Activated T-helper 2 cell treated with anti-CD3 and anti-CD28 coated beads, Interferon-gamma antibody, Interleukin-2, Interleukin-4, amounts not matched to agents 10 μg/mL and 5 μg/mL and 100 μg/mL, durations not matched to agents 14 hours and 24 hours and 36 hours (primary cell): ENCODE measurements around the gene NMRK1. TPM values are rescaled to one million over a fixed set of nuclear protein-coding genes. Genes with fewer than 3 reads are reported as not detected.
A peak's percentile ranks its signal among the peaks of the same experiment; 100 is the strongest.

Source experiments
- DNase-seq: peaks from one replicate; pipeline ENCODE4 v3.0.0; 2021; ENCODE audit warnings: low spot score
- H3K27ac Mint-ChIP-seq: one replicate; pipeline ENCODE4 v1.8.0; 2021; ENCODE audit warnings: mixed read lengths
- H3K27me3 Mint-ChIP-seq: one replicate; pipeline ENCODE4 v1.8.0; 2021; ENCODE audit warnings: low read depth, mixed read lengths
- H3K36me3 Mint-ChIP-seq: one replicate; pipeline ENCODE4 v1.8.0; 2021; ENCODE audit warnings: low read depth, mixed read lengths
- H3K4me1 Mint-ChIP-seq: one replicate; pipeline ENCODE4 v1.8.0; 2021; ENCODE audit warnings: low read depth, mixed read lengths
- H3K4me3 Mint-ChIP-seq: one replicate; pipeline ENCODE4 v1.8.0; 2021; ENCODE audit warnings: low read depth, mild to moderate bottlenecking, moderate library complexity, mixed read lengths
- H3K9me3 Mint-ChIP-seq: one replicate; pipeline ENCODE4 v1.8.0; 2021; ENCODE audit warnings: mixed read lengths
- intact Hi-C: fragments of 100-400 bp; cut with micrococcal nuclease; formaldehyde crosslinking; loops from one replicate; pipeline ENCODE4 v1.15.1; 2023
- total RNA-seq: library from RNA; stranded (reverse); gene quantifications from 2 replicates; pipeline ENCODE4 v1.2.3, GENCODE V29; 2022

NMRK1 gene
- total RNA-seq, result 10.9 and 12.6 TPM in 2 replicates

- H3K4me3 Mint-ChIP-seq, result peak within 1 kb of the TSS; percentile 97
- peaks cover 28% of the 10 kb centered on the region for H3K36me3 Mint-ChIP-seq
- H3K27me3 Mint-ChIP-seq, result no peaks in the 10 kb centered on the region
- H3K27ac Mint-ChIP-seq, result peak within 1 kb of the TSS; percentile 94
- H3K4me1 Mint-ChIP-seq, result peaks cover 60% of the 10 kb centered on the region
- peak; percentile 93 for DNase-seq
- intact Hi-C loops, result loop anchor here (1.0 to 2.0 kb wide), 4 partner anchors 60 to 136 kb away; partner anchors contain the start of genes C9orf40 and CARNMT1
- H3K9me3 Mint-ChIP-seq, result no peaks in the 10 kb centered on the region
Measured at GRCh38 chr9:75087824-75088645, at the start of gene NMRK1, which contains the start of gene OSTF1. NMRK1 (minus strand) TSS chr9:75088155; CDS start chr9:75083115, 5,040 bp downstream. OSTF1 (plus strand) TSS chr9:75088514; CDS start chr9:75088693, 179 bp downstream.

- H3K4me3 Mint-ChIP-seq, result no peak overlapping the region
- no peak for DNase-seq
- H3K27ac Mint-ChIP-seq, result no peak overlapping the region
- H3K27me3 Mint-ChIP-seq, result no peaks in the 10 kb centered on the region
- no peaks in the 10 kb centered on the region for H3K9me3 Mint-ChIP-seq
- intact Hi-C loops, result no loop called here
- H3K4me1 Mint-ChIP-seq, result peaks cover 56% of the 10 kb centered on the region
- peaks cover 88% of the 10 kb centered on the region for H3K36me3 Mint-ChIP-seq
Measured at GRCh38 chr9:75134495-75134894, 46.5 kb upstream of the NMRK1 start.

- no peaks in the 10 kb centered on the region for H3K27me3 Mint-ChIP-seq
- H3K27ac Mint-ChIP-seq, result no peak overlapping the region
Measured at GRCh38 chr9:75133396-75133795, 45.4 kb upstream of the NMRK1 start.

DNA sequence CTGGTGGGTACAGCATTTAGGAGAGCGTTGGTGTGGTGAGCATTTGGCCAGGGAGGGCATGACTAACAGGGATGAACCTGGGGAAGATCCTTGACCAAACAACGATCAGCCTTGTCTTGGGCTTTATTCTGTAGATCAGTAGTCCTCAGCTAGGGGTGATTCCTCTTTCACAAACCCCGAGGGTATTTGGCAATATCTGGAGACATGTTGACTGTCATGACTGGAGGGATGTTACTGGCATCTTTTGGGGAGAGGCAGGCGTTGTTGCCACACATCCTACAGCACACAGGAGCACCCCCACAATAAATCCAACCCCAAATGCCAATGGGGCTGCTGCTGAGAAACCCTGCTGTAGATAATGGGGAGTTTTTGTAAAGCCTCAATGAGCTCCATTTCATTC, 44.3 kb upstream of the NMRK1 start:
- no peak for DNase-seq
- intact Hi-C loops, result no loop called here
- Mint-ChIP-seq H3K27ac (no peak overlapping the region), H3K27me3 (no peaks in the 10 kb centered on the region), H3K4me3 (no peak overlapping the region), H3K4me1 (peaks cover 57% of the 10 kb centered on the region), H3K36me3 (peaks cover 86% of the 10 kb centered on the region), H3K9me3 (no peaks in the 10 kb centered on the region)

More at GRCh38 chr9:75133396-75133795, 45.4 kb upstream of the NMRK1 start:
- Mint-ChIP-seq H3K4me1 (peaks cover 58% of the 10 kb centered on the region), H3K36me3 (peaks cover 89% of the 10 kb centered on the region), H3K4me3 (no peak overlapping the region), H3K9me3 (no peaks in the 10 kb centered on the region)
- DNase-seq, result no peak
- intact Hi-C loops, result no loop called here

DNA sequence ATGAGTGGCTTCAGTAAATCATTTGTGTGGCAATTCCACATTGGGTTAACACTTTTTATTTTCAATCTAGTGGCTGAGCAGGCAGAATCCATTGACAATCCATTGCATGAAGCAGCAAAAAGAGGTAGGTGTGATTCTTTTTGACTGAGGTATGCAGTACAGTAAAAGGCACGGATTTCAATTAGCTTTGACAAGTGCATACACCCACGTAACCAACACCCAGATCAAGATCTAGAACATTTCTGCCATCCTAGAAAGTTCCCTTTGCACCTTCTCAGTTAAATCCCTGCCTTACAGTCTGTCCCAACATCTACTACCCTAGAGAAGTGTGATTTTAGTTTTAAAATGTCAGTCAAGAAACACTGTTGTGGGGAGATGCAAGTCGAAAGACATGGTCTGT, 43.7 kb upstream of the NMRK1 start:
- Mint-ChIP-seq H3K4me1 (peaks cover 56% of the 10 kb centered on the region), H3K9me3 (no peaks in the 10 kb centered on the region), H3K36me3 (peaks cover 80% of the 10 kb centered on the region), H3K27me3 (no peaks in the 10 kb centered on the region), H3K4me3 (no peak overlapping the region), H3K27ac (no peak overlapping the region)
- intact Hi-C loops, result no loop called here
- DNase-seq, result no peak

DNA sequence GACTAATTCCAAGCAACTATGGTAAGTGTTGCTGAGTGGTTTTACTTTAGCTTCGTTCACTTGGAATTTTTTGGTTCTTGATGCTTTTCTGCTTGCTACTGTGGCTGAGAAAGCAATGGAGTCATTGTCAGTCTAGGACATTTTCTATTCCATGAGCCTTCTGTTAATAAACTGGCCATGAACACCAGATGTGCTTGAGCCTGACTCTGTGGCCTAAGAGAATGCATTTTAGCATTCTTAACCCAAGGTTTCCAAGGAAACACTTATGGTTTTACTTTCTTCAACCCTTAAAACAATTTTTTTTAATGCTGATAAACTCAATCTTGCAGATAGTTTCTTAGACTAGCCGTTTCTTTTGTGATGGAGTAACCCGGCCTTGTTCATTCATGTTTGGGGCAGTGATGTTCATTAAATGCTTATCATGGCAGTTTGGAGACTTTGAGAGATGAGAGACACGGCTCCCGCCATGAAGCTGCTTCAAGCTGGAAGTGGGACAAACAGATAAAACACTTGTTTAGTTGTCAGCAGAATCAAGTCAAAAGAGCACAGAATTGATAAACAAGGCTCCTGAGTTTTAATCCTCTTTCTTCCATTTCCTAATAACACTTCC, 42.8 kb upstream of the NMRK1 start:
- Mint-ChIP-seq H3K27ac (peak overlapping the region; percentile 33), H3K36me3 (peaks cover 71% of the 10 kb centered on the region), H3K4me3 (no peak overlapping the region), H3K27me3 (no peaks in the 10 kb centered on the region), H3K9me3 (no peaks in the 10 kb centered on the region), H3K4me1 (peaks cover 56% of the 10 kb centered on the region)
- DNase-seq, result no peak
- intact Hi-C loops, result no loop called here

DNA sequence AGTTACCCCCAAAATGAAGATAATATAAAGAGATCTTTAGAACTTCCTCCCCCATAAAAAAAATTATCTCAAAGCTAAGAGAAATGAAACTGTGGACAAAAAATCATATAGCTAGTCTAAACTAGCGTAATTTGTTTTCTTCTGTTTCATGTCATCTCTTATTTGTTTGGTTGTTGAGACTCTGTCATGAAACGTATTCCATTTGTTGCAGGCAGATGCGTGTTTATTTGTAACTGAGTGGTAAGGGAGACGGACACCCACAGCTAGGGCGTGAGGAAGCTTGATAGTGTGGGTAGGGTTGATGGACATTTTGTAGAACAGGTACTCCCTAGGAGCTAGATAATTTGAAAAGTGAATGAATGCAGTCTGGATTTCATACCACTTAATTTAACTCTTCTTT, 42.2 kb upstream of the NMRK1 start:
- DNase-seq, result no peak
- no peak overlapping the region for H3K27ac Mint-ChIP-seq
- H3K4me1 Mint-ChIP-seq, result peaks cover 57% of the 10 kb centered on the region
- peaks cover 69% of the 10 kb centered on the region for H3K36me3 Mint-ChIP-seq
- no peaks in the 10 kb centered on the region for H3K9me3 Mint-ChIP-seq
- no peaks in the 10 kb centered on the region for H3K27me3 Mint-ChIP-seq
- no peak overlapping the region for H3K4me3 Mint-ChIP-seq
- intact Hi-C loops, result no loop called here

DNA sequence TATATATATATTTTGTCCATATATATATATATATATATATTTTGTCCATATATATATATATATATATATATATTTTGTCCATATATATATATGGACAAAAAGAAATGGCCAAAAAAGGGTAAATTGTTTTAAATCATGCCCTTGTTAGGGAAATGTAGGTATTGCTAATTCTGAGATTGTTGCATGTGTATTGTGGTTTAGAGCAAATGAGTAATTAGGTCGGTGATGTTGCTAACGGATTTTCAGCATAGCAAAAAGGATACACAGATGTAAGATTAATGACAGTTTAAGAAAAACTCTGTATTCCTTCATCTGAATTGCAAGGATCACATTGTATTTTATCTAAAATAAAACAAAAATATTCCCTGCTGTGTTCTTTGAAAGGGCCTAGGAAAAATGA, 40.6 kb upstream of the NMRK1 start:
- Mint-ChIP-seq H3K36me3 (peaks cover 64% of the 10 kb centered on the region), H3K27ac (peak overlapping the region; percentile 69), H3K4me3 (no peak overlapping the region), H3K27me3 (no peaks in the 10 kb centered on the region), H3K4me1 (peaks cover 61% of the 10 kb centered on the region), H3K9me3 (no peaks in the 10 kb centered on the region)
- intact Hi-C loops, result loop anchor here (1.0 kb wide), 2 partner anchors 20 to 24 kb away; no protein-coding TSS in a partner anchor
- DNase-seq, result no peak

DNA sequence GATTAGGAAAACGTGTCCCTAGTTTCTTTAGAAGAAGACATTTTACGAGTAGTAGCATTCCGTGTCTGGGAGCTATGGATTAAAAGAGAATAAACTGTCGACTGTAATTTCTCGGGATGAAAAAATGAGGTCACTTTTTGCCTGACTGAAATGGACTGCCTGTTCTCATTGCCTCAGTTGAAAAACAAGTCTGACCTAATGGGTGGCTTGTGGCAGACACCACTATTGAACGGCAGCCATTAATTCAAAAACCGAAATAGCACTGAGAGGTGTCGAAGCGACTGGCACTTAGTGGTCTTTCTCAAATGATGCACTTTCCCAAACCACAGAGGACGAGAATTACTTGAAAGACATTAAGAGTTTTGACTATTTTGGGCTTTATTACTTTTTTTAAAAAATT, 35.7 kb upstream of the NMRK1 start:
- Mint-ChIP-seq H3K27me3 (no peaks in the 10 kb centered on the region), H3K27ac (no peak overlapping the region), H3K4me1 (peaks cover 39% of the 10 kb centered on the region), H3K9me3 (peaks cover under 1% of the 10 kb centered on the region), H3K4me3 (no peak overlapping the region), H3K36me3 (peaks cover 51% of the 10 kb centered on the region)
- intact Hi-C loops, result no loop called here
- DNase-seq, result no peak

DNA sequence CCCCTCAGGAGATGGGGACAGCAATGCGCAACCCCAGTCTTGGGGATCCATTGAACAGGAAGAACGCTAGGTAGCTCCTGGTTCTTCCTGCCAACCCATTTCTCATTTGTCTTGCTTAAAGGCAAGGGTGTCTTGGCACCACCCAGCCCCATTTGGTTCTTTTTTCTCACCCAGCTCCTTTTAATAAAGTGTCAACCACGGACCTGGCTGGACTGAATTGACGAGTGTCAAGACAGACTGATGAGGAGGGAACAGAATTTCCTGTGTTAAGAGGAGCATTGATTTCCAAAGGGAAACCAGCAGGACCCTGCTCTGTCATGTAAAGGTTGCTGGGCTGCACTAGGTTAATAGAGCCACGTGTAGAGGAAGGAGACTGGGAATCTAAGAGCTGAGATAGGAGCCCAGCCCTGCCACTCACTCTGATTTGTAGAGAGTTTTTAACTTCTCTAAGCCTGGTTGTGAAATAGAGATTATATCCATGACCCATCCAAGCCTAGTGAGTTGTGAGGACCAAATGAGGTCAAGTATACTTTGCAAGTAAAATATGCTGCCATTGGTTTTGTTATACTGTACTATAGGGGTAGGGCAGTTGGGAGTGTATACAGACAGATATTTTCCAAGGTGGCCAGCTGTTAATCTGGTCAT, 34.1 kb upstream of the NMRK1 start:
- no peaks in the 10 kb centered on the region for H3K27me3 Mint-ChIP-seq
- H3K9me3 Mint-ChIP-seq, result peaks cover 11% of the 10 kb centered on the region
- DNase-seq, result no peak
- H3K4me1 Mint-ChIP-seq, result peaks cover 45% of the 10 kb centered on the region
- peaks cover 63% of the 10 kb centered on the region for H3K36me3 Mint-ChIP-seq
- no peak overlapping the region for H3K27ac Mint-ChIP-seq
- H3K4me3 Mint-ChIP-seq, result no peak overlapping the region
- intact Hi-C loops, result no loop called here

GRCh38 chr9:75120686-75121085, 32.7 kb upstream of the NMRK1 start:
- DNase-seq, result no peak
- Mint-ChIP-seq H3K36me3 (peaks cover 67% of the 10 kb centered on the region), H3K9me3 (peaks cover 11% of the 10 kb centered on the region), H3K27ac (peak overlapping the region; percentile 10), H3K4me3 (no peak overlapping the region), H3K27me3 (no peaks in the 10 kb centered on the region), H3K4me1 (peaks cover 50% of the 10 kb centered on the region)
- intact Hi-C loops, result no loop called here

GRCh38 chr9:75117564-75117963, 29.6 kb upstream of the NMRK1 start:
- Mint-ChIP-seq H3K4me1 (peaks cover 54% of the 10 kb centered on the region), H3K4me3 (no peak overlapping the region), H3K27ac (peak overlapping the region; percentile 74), H3K9me3 (peaks cover 11% of the 10 kb centered on the region), H3K36me3 (peaks cover 64% of the 10 kb centered on the region), H3K27me3 (no peaks in the 10 kb centered on the region)
- intact Hi-C loops, result loop anchor here (1.0 kb wide), 2 partner anchors 28 to 31 kb away; no protein-coding TSS in a partner anchor
- no peak for DNase-seq
